ENCODE measurements around the gene NBAS. TPM values are rescaled to one million over a fixed set of nuclear protein-coding genes. Genes with fewer than 3 reads are reported as not detected.

The NBAS gene
- polyA plus RNA-seq, 2 of the 4 experiments (the other 2 are of a cell fraction) = 16.7 to 34.9 TPM

DNA sequence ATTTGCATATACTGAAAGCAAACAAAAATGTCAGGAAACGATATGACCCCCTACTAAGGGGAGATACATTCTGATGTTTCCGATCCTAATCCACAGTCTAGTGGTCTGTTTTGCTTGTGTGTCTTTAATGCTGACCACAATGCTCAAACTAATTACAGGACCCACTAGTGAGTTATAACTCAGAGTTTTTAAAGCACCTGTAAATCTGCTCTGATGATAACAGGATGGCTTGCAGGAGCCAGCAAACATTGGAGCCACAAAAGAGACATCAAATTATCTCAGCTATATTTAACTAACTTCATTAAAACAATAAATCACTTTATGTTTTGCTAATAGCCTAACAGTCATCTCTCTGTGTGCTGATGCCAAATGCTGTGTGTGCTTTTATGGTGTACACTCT lies 300.3 kb downstream of the NBAS start:
- POLR2A ChIA-PET = no interaction called here
- no peak for TF ChIP-seq CHD4 (IDR thresholded peaks at IDR 0.05; ENCODE audit: borderline replicate concordance)
- TF ChIP-seq HOXB5 (CRISPR knock-in tag; IDR thresholded peaks at IDR 0.05) = no peak
- no peak for TF ChIP-seq CHD2 (IDR thresholded peaks at IDR 0.05; ENCODE audit: low read length, partially characterized antibody)
- TF ChIP-seq HEYL (CRISPR knock-in tag; IDR thresholded peaks at IDR 0.05) = no peak
- TF ChIP-seq NFE2L2 (conservative IDR thresholded peaks at IDR 0.05; ENCODE audit: low read length) = no peak
- TF ChIP-seq RFX5 (IDR thresholded peaks at IDR 0.05) = no peak
- TF ChIP-seq E2F6 (IDR thresholded peaks at IDR 0.05; ENCODE audit: borderline replicate concordance, low read depth) = no peak
- no peak for TF ChIP-seq RARB (CRISPR knock-in tag; IDR thresholded peaks at IDR 0.05)
- TF ChIP-seq NR3C1 (IDR thresholded peaks at IDR 0.05) = no peak
- TF ChIP-seq BCL3 (IDR thresholded peaks at IDR 0.05) = no peak
- TF ChIP-seq GATA3 (IDR thresholded peaks at IDR 0.05; ENCODE audit: borderline replicate concordance) = no peak
- TF ChIP-seq MAZ (IDR thresholded peaks at IDR 0.05; ENCODE audit: borderline replicate concordance, low read depth, low read length) = no peak
- TF ChIP-seq SMC3 (IDR thresholded peaks at IDR 0.05) = no peak
- no peak for TF ChIP-seq JUNB (IDR thresholded peaks at IDR 0.05)
- TF ChIP-seq, protein P1, sequence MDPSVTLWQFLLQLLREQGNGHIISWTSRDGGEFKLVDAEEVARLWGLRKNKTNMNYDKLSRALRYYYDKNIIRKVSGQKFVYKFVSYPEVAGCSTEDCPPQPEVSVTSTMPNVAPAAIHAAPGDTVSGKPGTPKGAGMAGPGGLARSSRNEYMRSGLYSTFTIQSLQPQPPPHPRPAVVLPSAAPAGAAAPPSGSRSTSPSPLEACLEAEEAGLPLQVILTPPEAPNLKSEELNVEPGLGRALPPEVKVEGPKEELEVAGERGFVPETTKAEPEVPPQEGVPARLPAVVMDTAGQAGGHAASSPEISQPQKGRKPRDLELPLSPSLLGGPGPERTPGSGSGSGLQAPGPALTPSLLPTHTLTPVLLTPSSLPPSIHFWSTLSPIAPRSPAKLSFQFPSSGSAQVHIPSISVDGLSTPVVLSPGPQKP (IDR thresholded peaks at IDR 0.05; ENCODE audit: low read depth, low read length) = no peak
- no peak for TF ChIP-seq ZNF302 (CRISPR knock-in tag; IDR thresholded peaks at IDR 0.05)
- TF ChIP-seq CTCF (IDR thresholded peaks at IDR 0.05) = no peak
- Histone ChIP-seq H3K9me3 (no peaks in the 10 kb centered on the region), H3K27ac (no peak overlapping the region), H3K4me3 (no peak overlapping the region), H3K4me1 (no peaks in the 10 kb centered on the region), H3K4me2 (no peak overlapping the region)
- ATAC-seq (no peak), FAIRE-seq (no peak), DNase-seq (ENCODE audit: low read depth in 1 of 2, low spot score in 1 of 2) (no peak)
- 79% methylated on average over 2 of the region's 2 CpGs for WGBS (ENCODE audit: missing lambda C conversion rate)
- CTCF ChIA-PET = no interaction called here

DNA sequence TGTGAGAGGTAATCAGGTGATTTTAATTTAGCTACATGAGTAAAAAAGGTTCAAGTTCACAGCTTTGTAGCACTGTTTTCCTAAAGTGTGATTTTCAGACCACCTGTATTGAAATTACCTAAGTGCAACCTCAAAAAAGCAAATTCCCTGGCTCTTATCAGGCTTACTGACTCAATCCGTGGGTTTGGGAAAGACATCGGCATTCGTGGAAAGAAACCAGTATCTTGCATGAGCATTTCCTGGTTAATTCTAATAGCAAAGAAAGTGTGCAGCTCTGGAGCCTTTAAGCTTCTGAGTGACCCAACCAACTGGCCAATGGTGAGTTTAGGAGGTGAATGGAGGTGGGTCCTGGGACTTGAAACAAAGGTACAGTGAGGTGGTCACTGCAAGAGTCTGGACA lies 300.9 kb downstream of the NBAS start:
- no peaks in the 10 kb centered on the region for H3K9me3 ChIP-seq
- no peak overlapping the region for H3K4me2 ChIP-seq
- H3K4me3 ChIP-seq = no peak overlapping the region
- CTCF ChIA-PET = no interaction called here
- ATAC-seq (no peak), DNase-seq (ENCODE audit: low read depth in 1 of 2, low spot score in 1 of 2) (no peak), FAIRE-seq (no peak)
- no peaks in the 10 kb centered on the region for H3K4me1 ChIP-seq
- 97% methylated on average over 3 of the region's 3 CpGs for WGBS (ENCODE audit: missing lambda C conversion rate)
- POLR2A ChIA-PET = no interaction called here
- no peak overlapping the region for H3K27ac ChIP-seq
- TF ChIP-seq, protein P1 (IDR thresholded peaks at IDR 0.05; ENCODE audit: low read depth, low read length) = no peak
- no peak for TF ChIP-seq NR3C1 (IDR thresholded peaks at IDR 0.05)
- no peak for TF ChIP-seq ZC3H11A (IDR thresholded peaks at IDR 0.05)
- no peak for TF ChIP-seq FOXS1 (CRISPR knock-in tag; IDR thresholded peaks at IDR 0.05)
- TF ChIP-seq ESRRA (IDR thresholded peaks at IDR 0.05; ENCODE audit: borderline replicate concordance, low read length) = no peak
- no peak for TF ChIP-seq PHF8 (IDR thresholded peaks at IDR 0.05; ENCODE audit: borderline replicate concordance, low read depth)
- no peak for TF ChIP-seq JUN (IDR thresholded peaks at IDR 0.05)
- no peak for TF ChIP-seq MAZ (IDR thresholded peaks at IDR 0.05; ENCODE audit: borderline replicate concordance, low read depth, low read length)
- TF ChIP-seq HOXA7 (CRISPR knock-in tag; IDR thresholded peaks at IDR 0.05) = no peak
- TF ChIP-seq EP300 (IDR thresholded peaks at IDR 0.05) = no peak
- TF ChIP-seq FOSB (CRISPR knock-in tag; IDR thresholded peaks at IDR 0.05) = no peak
- TF ChIP-seq REST (IDR thresholded peaks at IDR 0.05) = no peak
- no peak for TF ChIP-seq TFCP2L1 (CRISPR knock-in tag; IDR thresholded peaks at IDR 0.05)
- TF ChIP-seq USF2 (IDR thresholded peaks at IDR 0.05) = no peak
- no peak for TF ChIP-seq ZFP36 (IDR thresholded peaks at IDR 0.05; ENCODE audit: borderline replicate concordance, partially characterized antibody)

Measured in A549 (cell line).